Retinal pigment epithelial cell (primary cell): Measurements from ENCODE around the gene RNF40.

ENCODE experiments used
- DNase-seq: peaks from one replicate; pipeline ENCODE4 v3.0.0-alpha.2; 2010; ENCODE audit warnings: low read depth
- H3K4me3 ChIP-seq: 2 replicates; pipeline ENCODE4 v1.5.1; 2011; ENCODE audit warnings: mild to moderate bottlenecking, low read length, control low read depth, moderate library complexity
- TF ChIP-seq, protein P1 (sequence below): conservative IDR thresholded peaks from 2 replicates; pipeline ENCODE4 v1.5.1; 2011; ENCODE audit warnings: low read depth, low read length, control low read depth, inconsistent platforms

The RNF40 gene

GRCh38 chr16:30775392-30776188 is 13.5 kb downstream of the RNF40 start:
- H3K4me3 ChIP-seq, result peak overlapping the region; percentile 69
- DNase-seq, result no peak
- TF ChIP-seq, protein P1, sequence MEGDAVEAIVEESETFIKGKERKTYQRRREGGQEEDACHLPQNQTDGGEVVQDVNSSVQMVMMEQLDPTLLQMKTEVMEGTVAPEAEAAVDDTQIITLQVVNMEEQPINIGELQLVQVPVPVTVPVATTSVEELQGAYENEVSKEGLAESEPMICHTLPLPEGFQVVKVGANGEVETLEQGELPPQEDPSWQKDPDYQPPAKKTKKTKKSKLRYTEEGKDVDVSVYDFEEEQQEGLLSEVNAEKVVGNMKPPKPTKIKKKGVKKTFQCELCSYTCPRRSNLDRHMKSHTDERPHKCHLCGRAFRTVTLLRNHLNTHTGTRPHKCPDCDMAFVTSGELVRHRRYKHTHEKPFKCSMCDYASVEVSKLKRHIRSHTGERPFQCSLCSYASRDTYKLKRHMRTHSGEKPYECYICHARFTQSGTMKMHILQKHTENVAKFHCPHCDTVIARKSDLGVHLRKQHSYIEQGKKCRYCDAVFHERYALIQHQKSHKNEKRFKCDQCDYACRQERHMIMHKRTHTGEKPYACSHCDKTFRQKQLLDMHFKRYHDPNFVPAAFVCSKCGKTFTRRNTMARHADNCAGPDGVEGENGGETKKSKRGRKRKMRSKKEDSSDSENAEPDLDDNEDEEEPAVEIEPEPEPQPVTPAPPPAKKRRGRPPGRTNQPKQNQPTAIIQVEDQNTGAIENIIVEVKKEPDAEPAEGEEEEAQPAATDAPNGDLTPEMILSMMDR, result no peak

DNA sequence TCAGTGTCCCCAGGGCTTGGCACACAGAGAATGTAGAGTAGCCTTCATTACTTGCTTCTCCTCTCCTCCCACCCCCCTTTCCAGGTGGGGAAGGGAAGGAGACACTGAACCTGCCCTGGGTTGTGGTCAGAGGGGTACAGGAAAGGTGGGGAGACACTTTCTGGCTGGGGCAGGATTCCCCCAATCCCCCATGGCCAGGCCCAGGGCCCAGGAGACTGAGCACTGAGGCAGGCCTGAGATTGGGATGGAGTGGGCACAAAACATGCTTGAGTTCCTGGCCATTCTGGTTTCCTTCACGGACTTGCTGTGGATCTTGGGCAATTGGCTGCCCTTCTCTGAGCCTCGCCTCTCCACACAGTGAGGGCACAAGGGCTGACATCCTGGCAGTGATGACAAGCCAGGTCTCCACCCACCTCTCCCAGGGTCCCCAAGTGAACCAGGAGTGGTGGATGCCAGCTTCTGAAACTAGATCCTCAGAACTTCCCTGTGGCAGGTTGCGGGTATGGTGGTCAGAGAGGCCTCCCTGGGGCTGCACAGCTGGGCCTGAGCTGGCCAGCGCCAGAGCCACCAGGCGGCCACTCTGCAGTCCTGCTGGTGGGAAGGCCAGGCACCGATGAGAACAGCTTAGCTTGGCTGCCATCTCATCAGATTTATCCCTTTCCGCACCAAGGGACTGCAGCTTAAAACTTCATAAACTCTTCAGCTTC is 15.6 kb downstream of the RNF40 start:
- no peak for DNase-seq
- TF ChIP-seq, protein P1, result peak; percentile 48
- H3K4me3 ChIP-seq, result no peak overlapping the region

GRCh38 chr16:30778549-30779244 is 16.6 kb downstream of the RNF40 start:
- no peak overlapping the region for H3K4me3 ChIP-seq
- TF ChIP-seq, protein P1, result no peak
- no peak for DNase-seq

DNA sequence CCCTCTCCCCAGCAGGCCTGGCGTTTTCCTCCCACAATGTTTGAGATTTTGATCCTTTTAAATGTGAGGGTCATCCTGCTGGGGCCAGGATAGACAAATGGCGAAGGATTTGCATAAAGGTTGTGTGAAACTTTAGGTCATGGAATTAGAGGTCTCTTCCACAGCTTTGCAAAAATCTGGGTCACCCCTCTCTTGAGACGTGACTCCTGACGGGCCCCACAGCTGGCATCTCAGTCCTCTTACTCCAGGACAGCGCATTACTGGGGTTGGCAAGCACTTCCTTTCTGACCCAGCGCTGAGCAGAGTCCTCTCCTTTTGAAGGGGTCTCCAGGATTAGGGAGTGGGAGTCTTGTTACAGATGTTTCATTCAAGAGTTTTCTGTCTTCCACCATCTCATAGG is 17.5 kb downstream of the RNF40 start:
- TF ChIP-seq, protein P1, result no peak
- no peak overlapping the region for H3K4me3 ChIP-seq
- no peak for DNase-seq

GRCh38 chr16:30780021-30780420 is 17.9 kb downstream of the RNF40 start:
- H3K4me3 ChIP-seq, result no peak overlapping the region
- TF ChIP-seq, protein P1, result no peak
- DNase-seq, result no peak

DNA sequence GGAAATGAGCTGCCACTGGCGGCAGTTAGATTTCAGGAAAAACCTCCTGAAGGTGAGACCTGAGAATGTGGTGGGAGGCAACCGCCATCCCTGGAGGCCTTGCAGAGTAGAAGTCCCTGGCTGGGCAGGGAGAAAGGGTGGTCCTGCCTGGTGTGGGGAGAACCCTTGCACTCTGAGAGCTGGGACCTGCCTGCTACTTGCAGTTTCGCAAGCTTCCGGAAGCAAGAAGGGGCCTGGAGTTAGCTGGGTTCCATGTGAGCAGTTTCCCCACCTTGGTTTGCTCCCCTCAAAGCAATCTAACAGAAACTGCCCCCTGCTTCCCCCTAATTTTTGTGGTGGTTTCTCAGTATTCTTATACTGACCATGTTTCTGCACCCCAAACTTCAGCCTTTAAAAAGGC is 18.4 kb downstream of the RNF40 start:
- H3K4me3 ChIP-seq, result no peak overlapping the region

More for the DNA sequence above, 18.4 kb downstream of the RNF40 start:
- DNase-seq, result no peak
- TF ChIP-seq, protein P1, result no peak
